Spleen (tissue), 7 donors: ENCODE measurements around the gene PROB1.

Source experiments
- POLR2A ChIP-seq, 3 donors: fragments of 450-650 bp; IDR thresholded peaks; one replicate each; pipeline ENCODE4 v1.5.1; 2017; ENCODE audit warnings: antibody characterized with exemption in 3 of 3, mild to moderate bottlenecking in 1 of 3
- POLR2AphosphoS5 ChIP-seq, 3 donors: sonication (generic); formaldehyde crosslinking; IDR thresholded peaks; one replicate each; pipeline ENCODE4 v1.5.1; 2017; ENCODE audit warnings: antibody characterized with exemption in 3 of 3
- TF ChIP-seq, protein P1 (sequence below), 11 experiments: fragments of 200-600 bp in 7 of 11; fragments of 450-650 bp in 4 of 11; sonication (generic) in 4 of 11; IDR thresholded peaks in 8 of 11; conservative IDR thresholded peaks in 3 of 11; 1 replicate in 7 of 11; 2 replicates in 4 of 11; pipeline versions ENCODE4 v1.4.0 to v1.8.0; 2016 to 2021; ENCODE audit warnings: antibody characterized with exemption in 11 of 11, inconsistent platforms in 4 of 11, mild to moderate bottlenecking in 1 of 11
- donor health status: DM: no; HTN: no; CAD: no; lungs with moderate emphysema.
- donor health status: DM: no; HTN: no; CAD: no.
- donor health status: DM: no; HTN: no; CAD: no.

DNA sequence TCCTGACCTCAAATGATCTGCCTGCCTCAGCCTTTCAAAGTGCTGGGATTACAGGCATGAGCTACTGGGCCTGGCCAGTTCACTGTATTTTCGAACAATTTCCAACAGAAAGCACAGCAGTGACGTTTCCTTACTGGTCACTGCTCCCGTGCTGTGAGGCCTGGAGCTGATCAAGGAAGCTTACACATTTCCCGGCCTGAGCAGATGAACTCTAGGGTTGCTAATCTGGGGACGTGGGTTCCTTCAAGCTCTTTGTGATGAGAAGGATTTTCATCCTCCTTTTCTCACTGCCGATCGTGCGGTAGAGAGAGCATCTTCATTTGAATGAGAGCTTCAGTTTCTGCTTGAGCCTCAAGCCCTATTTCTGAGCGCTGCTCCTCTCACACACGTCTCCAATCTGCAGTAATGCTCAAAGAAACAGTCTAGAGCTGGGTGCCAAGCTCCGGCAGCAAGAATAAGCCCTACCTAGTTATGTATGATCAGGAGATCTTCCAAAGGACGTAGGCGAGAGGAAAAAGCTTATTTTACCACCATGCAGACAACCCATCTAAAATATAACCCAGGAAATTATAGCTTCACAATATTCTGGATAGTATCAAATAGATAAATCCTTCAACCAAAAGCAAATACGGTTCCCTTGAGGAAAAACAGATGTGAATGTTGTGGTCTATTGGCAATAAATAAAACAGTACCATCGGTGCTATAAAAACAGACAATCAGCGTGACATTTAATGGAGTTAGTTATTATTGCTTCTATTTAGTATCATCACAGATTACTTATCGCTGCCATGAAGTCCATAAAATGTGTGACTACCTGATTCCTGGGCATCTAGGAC, 16.3 kb upstream of the PROB1 start:
- TF ChIP-seq, protein P1, sequence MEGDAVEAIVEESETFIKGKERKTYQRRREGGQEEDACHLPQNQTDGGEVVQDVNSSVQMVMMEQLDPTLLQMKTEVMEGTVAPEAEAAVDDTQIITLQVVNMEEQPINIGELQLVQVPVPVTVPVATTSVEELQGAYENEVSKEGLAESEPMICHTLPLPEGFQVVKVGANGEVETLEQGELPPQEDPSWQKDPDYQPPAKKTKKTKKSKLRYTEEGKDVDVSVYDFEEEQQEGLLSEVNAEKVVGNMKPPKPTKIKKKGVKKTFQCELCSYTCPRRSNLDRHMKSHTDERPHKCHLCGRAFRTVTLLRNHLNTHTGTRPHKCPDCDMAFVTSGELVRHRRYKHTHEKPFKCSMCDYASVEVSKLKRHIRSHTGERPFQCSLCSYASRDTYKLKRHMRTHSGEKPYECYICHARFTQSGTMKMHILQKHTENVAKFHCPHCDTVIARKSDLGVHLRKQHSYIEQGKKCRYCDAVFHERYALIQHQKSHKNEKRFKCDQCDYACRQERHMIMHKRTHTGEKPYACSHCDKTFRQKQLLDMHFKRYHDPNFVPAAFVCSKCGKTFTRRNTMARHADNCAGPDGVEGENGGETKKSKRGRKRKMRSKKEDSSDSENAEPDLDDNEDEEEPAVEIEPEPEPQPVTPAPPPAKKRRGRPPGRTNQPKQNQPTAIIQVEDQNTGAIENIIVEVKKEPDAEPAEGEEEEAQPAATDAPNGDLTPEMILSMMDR (IDR thresholded peaks at IDR 0.05 in 8 of 11, conservative IDR thresholded peaks at IDR 0.05 in 3 of 11), result no peak
- TF ChIP-seq POLR2A (IDR thresholded peaks at IDR 0.05) (no peak), POLR2AphosphoS5 (IDR thresholded peaks at IDR 0.05) (no peak)
